Stimulated activated CD4-positive, alpha-beta T cell treated with anti-CD3 and anti-CD28 coated beads, Interleukin-12 subunit alpha, Interleukin-12 subunit beta, amount 100 ng/mL, for 24 hours (primary cell): ENCODE results near the gene PTCH2.
"Not testable (repeated sequence)": the region's sequence is repeated elsewhere in the genome, so short reads cannot be mapped to it uniquely, and the experiment has no call there.

Experiments
- DNase-seq, 2 experiments: peaks; one replicate each; pipeline ENCODE4 v3.0.0-alpha.2; 2020; ENCODE audit warnings: low read depth in 2 of 2

Gene PTCH2

DNA sequence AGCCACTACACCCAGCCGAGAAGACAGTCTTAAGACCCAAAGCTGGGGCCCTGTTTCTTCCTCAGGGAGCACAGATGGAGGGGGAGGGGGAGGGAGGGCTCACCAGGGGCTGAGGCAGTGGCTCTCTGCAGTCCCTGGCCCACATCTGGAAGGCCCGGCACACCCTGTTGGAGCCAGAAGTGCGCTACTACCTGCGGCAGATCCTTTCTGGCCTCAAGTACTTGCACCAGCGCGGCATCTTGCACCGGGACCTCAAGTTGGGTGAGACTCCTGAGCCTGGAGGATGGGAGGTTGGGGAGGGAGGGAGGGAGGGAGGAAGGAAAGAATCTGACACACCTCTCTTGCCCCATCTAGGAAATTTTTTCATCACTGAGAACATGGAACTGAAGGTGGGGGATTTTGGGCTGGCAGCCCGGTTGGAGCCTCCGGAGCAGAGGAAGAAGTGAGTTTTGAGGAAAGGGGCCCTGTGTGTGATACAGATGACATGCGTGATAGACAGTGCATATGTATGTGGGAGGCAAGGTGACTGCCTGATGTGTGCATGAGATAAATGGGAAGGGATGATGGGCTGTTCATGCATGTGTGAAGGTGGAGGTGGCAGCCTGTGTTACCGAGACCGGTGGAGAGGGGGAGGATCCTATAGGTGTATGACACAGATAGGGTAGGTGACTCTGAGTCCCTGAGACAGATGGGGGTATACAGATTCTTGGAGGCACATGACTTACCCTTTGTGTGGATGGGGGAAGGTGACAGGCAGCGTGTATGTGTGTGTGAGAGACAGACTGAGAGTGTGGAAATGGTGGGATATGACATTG is 41.4 kb downstream of the PTCH2 start:
- no peak for DNase-seq

DNA sequence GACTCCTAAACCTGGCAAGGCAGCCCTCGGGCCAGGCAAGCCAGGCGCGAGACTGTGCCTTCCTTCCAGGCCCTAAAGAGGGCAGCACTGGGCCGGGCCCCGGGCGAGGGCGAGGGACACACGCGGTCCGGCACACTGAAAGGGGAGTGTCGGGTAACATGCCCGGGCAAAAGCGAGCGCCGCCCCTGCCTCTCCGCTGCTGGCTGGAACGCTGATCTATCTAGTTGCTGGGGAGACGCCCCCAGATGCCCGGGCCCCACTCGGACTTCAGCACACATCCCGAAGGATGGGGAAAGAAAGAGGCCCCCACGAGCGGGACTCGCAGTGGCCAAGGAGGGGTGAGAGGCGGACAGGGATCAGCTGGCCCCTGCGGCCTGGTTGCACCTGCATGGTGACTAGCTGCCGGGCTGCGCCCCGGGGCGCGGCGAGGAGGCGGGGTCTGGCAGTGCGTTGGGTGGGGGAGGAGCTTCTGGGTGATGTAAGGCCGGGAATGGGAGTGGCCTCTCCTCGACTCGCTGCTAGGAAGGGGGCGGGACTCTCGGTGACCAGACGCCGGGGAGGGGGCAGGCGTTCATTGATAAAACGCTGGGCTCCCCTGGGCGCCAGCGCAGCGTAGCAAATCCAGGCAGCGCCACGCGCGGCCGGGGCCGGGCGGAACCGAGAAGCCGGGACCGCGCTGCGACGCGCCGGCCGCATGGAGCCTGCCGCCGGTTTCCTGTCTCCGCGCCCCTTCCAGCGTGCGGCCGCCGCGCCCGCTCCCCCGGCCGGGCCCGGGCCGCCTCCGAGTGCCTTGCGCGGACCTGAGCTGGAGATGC is 43.1 kb downstream of the PTCH2 start, which contains the start of gene PLK3:
PLK3 (plus strand) TSS at position 608 of the 815 bp plus-strand sequence; CDS start at position 695, 87 bp downstream.
- peak; percentile 94 to 98 for DNase-seq

DNA sequence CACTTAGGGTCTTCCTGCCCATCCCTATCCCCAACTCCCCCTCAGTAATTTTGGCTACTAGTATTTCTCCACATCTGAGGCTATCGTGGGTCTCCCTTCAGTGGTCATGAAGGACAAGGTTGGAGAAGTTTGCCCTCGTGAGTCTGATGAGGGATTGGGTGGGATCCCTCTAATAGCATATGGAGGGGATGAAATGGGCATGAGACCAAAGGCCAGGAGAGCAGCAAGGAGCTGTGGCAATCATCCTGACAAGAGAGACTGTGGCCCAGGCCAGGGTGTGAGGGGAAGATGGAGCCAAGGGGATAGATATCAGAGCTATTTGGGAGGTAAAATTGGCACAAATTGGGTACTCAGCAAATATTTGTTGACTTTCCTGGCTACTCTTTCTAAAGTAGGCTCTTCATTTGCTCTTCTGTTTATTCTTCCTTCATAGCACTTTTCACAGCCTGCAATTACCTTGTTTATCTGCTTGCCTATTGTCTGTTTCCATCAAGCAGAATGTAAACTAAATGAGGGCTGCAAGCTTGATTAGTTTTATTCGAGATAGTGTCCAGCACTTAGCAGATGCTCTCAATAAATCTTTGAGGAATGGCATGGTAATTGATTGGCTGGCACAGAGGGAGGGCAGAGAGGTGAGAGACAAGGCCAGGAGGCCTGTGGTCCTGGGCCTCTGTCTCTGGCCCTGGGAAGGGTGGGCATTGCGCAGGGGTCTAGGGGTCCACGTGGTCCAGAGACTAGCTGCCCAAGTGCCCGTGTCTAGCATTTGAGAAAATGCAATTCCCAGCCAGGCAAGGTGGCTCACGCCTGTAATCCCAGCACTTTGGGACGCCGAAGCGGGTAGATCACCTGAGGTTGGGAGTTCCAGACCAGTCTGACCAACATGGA is 44.3 kb downstream of the PTCH2 start:
- DNase-seq, result no peak

- DNase-seq, result not testable (repeated sequence)
Measured at GRCh38 chr1:44797886-44798285, 45.2 kb downstream of the PTCH2 start.

DNA sequence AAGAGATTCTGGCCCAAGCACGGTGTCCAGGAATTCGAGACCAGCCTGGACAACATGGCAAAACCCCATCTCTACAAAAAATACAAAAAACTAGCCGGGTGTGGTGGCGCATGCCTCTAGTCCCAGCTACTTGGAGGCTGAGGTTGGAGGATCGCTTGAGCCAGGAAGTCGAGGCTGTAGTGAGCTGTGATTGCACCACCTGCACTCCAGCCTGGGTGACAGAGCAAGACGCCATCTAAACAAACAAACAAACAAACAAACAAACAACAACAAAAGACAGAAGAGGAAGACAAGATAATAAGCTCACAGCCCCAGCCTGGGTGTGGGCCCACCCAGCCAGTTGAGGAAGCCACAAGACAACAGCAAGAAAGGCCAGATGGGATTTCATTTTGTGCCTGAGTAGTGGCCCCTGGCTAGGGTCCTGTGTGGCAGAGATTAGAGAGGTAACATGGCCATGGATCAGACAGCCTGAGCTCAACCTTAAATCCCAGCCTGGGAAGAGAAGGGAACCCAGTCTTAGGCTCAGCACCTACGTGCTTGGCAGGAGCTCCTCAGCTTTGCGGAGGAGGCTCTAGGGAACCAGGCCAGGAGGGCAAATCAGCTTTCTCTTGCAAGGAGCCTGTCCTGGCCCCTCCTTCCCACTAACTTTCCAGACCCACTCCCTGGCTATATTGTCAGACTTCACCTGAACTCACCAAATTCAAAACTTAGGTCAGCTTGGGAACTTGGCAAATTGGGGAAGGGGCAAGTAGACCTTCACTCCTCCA is 50.1 kb downstream of the PTCH2 start:
- no peak for DNase-seq

DNA sequence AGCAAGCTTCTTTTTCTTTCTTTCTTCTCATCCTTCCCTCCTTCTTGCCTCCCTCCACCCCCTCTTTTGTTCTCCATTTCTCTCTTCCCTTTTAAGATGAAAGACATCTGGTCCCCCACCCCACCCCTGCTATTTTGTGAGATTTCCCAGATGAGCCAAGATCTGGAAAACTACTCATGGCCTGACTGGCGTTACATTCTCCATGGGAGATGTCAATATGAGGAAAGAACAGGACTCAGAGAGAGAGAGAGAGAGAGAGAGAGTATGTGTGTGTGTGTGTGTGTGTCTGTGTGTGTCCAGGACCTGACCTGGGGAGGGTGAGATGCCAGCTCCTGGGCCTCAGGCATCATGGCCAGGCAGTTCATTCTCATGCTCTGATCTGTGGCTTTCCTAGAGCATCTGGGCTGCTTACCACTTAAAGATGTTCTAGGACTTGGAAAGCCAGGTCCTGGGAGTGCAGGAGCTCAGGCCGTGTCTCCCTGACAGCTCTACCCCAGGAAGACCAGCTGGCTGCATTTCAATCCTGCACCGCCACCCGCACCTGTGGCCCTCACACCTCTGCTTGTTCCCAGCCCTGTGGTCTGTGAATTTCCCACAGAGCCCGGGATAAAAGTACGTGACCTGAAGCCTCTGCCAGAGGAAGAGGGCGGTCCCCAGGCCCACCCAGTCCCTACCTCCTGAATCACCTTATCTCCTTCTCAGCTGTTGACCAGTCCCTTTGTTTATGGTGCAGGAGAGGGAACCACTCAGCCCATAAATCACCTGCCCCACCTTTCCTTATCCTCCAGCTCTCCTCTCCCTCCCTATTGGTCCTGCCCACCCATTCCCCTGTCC is 51.9 kb downstream of the PTCH2 start:
- DNase-seq, result no peak

GRCh38 chr1:44788120-44788860 is 54.8 kb downstream of the PTCH2 start, which contains the start of gene BEST4:
BEST4 (minus strand) TSS chr1:44788170; CDS start chr1:44787705, 465 bp downstream.
- no peak for DNase-seq

- DNase-seq, result no peak
Measured at GRCh38 chr1:44787506-44787905, 55.5 kb downstream of the PTCH2 start.

DNA sequence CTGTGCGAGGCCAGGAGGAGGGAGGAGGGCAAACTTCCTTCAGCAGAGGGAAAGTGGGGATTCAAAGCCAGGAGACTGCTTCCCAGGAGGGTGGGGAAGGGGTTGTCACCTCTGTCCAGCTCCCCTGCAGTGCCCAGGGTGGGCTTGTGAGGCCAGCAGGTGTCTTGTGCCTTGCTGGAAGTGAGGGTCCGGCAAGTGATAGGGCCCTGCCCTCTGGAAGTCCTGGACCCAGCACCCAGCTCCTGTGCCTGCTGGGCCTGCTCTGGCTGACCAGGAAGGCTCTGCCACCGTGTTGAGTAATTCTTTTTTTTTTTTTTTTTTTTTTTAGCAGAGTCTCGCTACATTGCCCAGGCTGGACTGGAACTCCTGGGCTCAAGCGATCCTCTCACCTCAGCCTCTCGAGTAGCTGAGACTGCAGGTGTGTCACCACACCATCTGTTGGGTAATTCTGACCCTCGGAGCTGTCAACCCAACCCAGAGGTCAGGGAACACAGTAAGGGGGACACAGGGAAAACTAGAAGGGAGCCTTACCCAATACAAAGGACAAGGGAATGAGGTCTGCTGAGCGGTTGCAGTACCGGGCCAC is 56.1 kb downstream of the PTCH2 start:
- DNase-seq, result no peak

GRCh38 chr1:44786138-44786840 is 56.8 kb downstream of the PTCH2 start:
- DNase-seq, result no peak

DNA sequence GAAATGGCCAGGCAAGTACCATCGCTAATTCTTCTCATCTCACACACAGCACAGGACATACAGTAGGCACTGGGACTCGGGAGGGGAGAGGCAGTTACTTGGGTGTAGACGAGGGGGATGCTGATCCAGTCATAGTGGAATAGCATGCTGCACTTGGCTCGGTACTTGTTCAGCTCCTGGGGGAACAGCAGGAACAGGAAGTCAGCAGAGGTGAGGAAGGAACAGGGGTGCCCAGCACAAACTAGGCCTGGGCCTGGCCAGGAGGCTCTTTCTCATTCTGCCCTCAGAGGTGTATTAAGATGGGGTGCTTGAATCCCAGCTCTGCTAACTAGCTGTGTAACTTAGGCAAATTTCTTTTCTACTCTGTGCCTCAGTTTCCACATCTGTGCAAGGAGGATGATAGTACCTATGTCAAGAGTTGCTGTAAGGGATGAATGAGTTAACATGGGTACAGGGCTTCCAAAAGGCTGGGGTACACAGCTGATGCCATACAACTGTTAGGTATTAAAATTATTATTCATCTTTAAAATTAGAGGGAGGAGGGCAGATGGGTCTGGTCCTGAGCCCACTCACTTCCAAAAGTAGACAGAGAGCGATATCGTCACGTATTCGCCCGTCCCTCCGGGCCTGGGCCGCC is 57.4 kb downstream of the PTCH2 start:
- no peak for DNase-seq

DNA sequence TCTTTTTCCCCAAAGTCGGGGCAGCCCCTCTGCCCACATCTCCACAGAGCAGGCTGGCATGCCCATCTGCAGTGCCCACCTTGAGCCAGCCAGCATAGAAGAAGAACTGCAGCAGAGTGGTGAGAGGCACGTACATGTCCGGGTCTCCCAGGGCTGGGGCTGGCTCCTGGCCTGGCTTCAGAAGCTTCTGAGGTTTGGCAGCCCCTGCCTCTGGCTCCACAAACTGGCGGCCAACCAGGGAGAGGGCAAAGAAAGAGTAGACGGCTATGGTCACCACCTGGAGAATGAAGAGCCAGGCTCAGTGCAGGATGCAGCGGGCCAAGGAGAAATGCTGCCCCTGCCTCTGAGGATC is 58.0 kb downstream of the PTCH2 start:
- no peak for DNase-seq

- no peak for DNase-seq
Measured at GRCh38 chr1:44784094-44785028, 58.7 kb downstream of the PTCH2 start.

- DNase-seq, result no peak
Measured at GRCh38 chr1:44783697-44784093, 59.4 kb downstream of the PTCH2 start.

DNA sequence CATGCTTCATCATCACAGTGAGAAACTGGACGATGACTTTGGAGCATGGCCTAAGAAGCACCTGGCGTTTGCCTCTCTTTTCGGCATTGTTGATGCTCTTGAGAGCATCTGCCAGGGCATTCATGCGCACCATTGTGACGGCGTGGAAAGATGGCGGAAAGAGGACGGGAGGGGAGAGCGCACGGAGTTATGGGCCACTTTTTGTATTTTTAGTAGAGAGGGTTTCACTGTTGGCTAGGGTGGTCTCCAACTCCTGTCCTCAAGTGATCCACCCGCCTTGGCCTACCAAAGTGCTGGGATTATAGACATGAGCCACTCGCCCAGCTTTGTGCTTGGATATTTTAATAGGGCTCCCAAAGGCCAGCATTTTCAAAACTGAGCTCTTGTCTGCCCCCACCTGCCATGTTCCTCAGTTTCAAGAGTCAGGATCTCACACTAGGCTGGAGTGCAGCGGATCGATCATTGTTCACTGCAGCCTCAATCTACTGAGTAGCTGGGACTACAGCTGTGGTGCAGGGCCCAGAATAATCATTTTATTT is 62.4 kb downstream of the PTCH2 start:
- DNase-seq, result no peak
